ENCODE data around the gene ROBO1. TPM values are rescaled to one million over a fixed set of nuclear protein-coding genes. Genes with fewer than 3 reads are reported as not detected.

Gene ROBO1
- total and polyA plus RNA-seq, 2 of the 8 experiments (the other 6 are each of a cell fraction or from before 2014, with no cell fraction given): 51.4 to 91.0 TPM

GRCh38 chr3:78839693-78840092 is 928.1 kb downstream of the ROBO1 start:
- Histone ChIP-seq H2BK20ac (ENCODE audit: low read length) (no peak overlapping the region), H2BK5ac (ENCODE audit: low read depth, low read length) (no peak overlapping the region), H3K14ac (ENCODE audit: insufficient read length) (no peak overlapping the region), H3K27me3 (replicated peaks in 1 of 4; ENCODE audit: control insufficient read depth in 3 of 4, extremely low read depth in 1 of 4, insufficient read depth in 3 of 4, low read length in 3 of 4) (peaks cover 0 to 1% (median 0%) of the 10 kb centered on the region in 4 experiments; a peak in 1 of 7 replicates), H2BK15ac (ENCODE audit: low read length) (no peak overlapping the region), H4K5ac (ENCODE audit: insufficient read length, low read depth, low read length) (no peak overlapping the region), H3K4me1 (replicated peaks in 1 of 4; ENCODE audit: control insufficient read depth in 3 of 4, insufficient read depth in 4 of 4, low read length in 3 of 4) (0 out of 7 replicates have a peak, but pooled peaks cover 0 to 2% (median 0%) of the 10 kb centered on the region in 4 experiments), H3K4me3 (ENCODE audit: extremely low read depth in 1 of 4, insufficient read depth in 2 of 4, low read depth in 3 of 4, low read length in 4 of 4) (no peak overlapping the region), H3K9me3 (ENCODE audit: insufficient read depth in 2 of 2, low read depth in 1 of 2, low read length in 1 of 2) (no peaks in the 10 kb centered on the region), H4K91ac (replicated peaks; ENCODE audit: insufficient read length, low read length) (no peak overlapping the region), H3K9ac (replicated peaks in 1 of 4; ENCODE audit: extremely low read depth in 1 of 4, low read depth in 3 of 4, low read length in 3 of 4) (no peak overlapping the region), H3K36me3 (ENCODE audit: control insufficient read depth in 2 of 4, insufficient read depth in 4 of 4, low read length in 3 of 4) (no peaks in the 10 kb centered on the region), H4K20me1 (replicated peaks in 1 of 2; ENCODE audit: control insufficient read depth in 1 of 2, insufficient read depth in 2 of 2, low read length in 2 of 2) (no peaks in the 10 kb centered on the region), H3K23ac (ENCODE audit: insufficient read length) (no peak overlapping the region), H3K79me1 (ENCODE audit: low read depth, low read length) (no peaks in the 10 kb centered on the region), H3K27ac (ENCODE audit: low read depth, low read length) (no peak overlapping the region), H3K4ac (replicated peaks; ENCODE audit: insufficient read length, low read depth, low read length) (no peak overlapping the region), H3K23me2 (ENCODE audit: low read depth, low read length) (no peaks in the 10 kb centered on the region), H2BK12ac (ENCODE audit: low read depth, low read length) (no peak overlapping the region), H2AFZ (ENCODE audit: low read length) (no peak overlapping the region), H3K79me2 (ENCODE audit: control insufficient read depth in 1 of 2, insufficient read depth in 2 of 2, low read length in 2 of 2) (peaks cover 0 to 20% of the 10 kb centered on the region in 2 experiments; a peak in 2 of 4 replicates), H2AK5ac (ENCODE audit: low read depth, low read length) (no peak overlapping the region), H3K56ac (replicated peaks; ENCODE audit: insufficient read length, low read depth, low read length) (no peak overlapping the region), H4K8ac (ENCODE audit: extremely low read depth, insufficient read depth, low read length) (no peak overlapping the region), H3K4me2 (ENCODE audit: insufficient read depth in 1 of 2, low read depth in 2 of 2, low read length in 2 of 2) (no peak overlapping the region), H2BK120ac (replicated peaks; ENCODE audit: low read depth, low read length) (no peak overlapping the region), H3K18ac (ENCODE audit: extremely low read depth, low read length) (no peak overlapping the region)
- TF ChIP-seq KDM5A (IDR thresholded peaks at IDR 0.05; ENCODE audit: low read length): no peak
- TF ChIP-seq NANOG (IDR thresholded peaks at IDR 0.05; ENCODE audit: insufficient read depth, low read depth, low read length, poor library complexity, severe bottlenecking): no peak
- TF ChIP-seq SUZ12 (IDR thresholded peaks at IDR 0.05; ENCODE audit: low read length): no peak
- no peak for TF ChIP-seq TAF7 (optimal IDR thresholded peaks at IDR 0.05; ENCODE audit: borderline replicate concordance, low read depth, low read length)
- TF ChIP-seq SIN3A (conservative IDR thresholded peaks at IDR 0.05 in 1 of 2, IDR thresholded peaks at IDR 0.05 in 1 of 2; ENCODE audit: low read depth in 1 of 2, low read length in 2 of 2): no peak
- TF ChIP-seq BRCA1 (IDR thresholded peaks at IDR 0.05; ENCODE audit: low read depth, low read length): no peak
- no peak for TF ChIP-seq CEBPB (IDR thresholded peaks at IDR 0.05; ENCODE audit: low read depth, low read length)
- TF ChIP-seq CTBP2 (IDR thresholded peaks at IDR 0.05; ENCODE audit: borderline replicate concordance, insufficient read depth, insufficient read length, low read length): no peak
- no peak for TF ChIP-seq GABPA (IDR thresholded peaks at IDR 0.05; ENCODE audit: borderline replicate concordance, insufficient read depth, low read length)
- no peak for TF ChIP-seq POU5F1 (IDR thresholded peaks at IDR 0.05; ENCODE audit: low read depth, low read length)
- DNase-seq (ENCODE audit: low read depth in 1 of 2, low spot score in 2 of 2) (no peak), FAIRE-seq (no peak)
- ChIA-PET CTCF (ENCODE audit: partially characterized antibody) (no interaction called here), POLR2A (ENCODE audit: partially characterized antibody) (no interaction called here)
- 62% methylated on average over 3 of the region's 3 CpGs; no CpG with 5 or more reads in 1 of the 2 experiments for WGBS, 2 experiments (ENCODE audit: extremely low coverage in 1 of 2, insufficient coverage in 1 of 2, insufficient read length in 1 of 2, insufficient replicate concordance in 2 of 2, low coverage in 1 of 2, low lambda C conversion rate in 2 of 2, missing lambda C conversion rate in 1 of 2)
